HCT116 (cell line): ENCODE measurements around the gene FOXN3. TPM values are rescaled to one million over a fixed set of nuclear protein-coding genes. Genes with fewer than 3 reads are reported as not detected.

Experiments
- ATAC-seq: fragments of 200-7000 bp; cut with Tn5 transposase; 2 replicates; pipeline ENCODE4 v1.9.1; 2020; ENCODE audit warnings: mild to moderate bottlenecking, moderate library complexity
- BruUV-seq: library from RNA; stranded (reverse); fragments of 400-500 nt; replicated peaks from 2 replicates; lab custom pipeline; 2021; lab: Mats Ljungman, UMichigan
- CTCF ChIA-PET: fragments of 300-600 bp; sonication (Branson Sonifier 250); formaldehyde crosslinking; loops from one replicate; lab custom pipeline; 2021; ENCODE audit warnings: antibody characterized with exemption; lab: Charles Lee
- POLR2A ChIA-PET: fragments of 300-600, 350-600 bp; sonication (Branson Sonifier 250); formaldehyde crosslinking; loops from one replicate; lab custom pipeline; 2021; ENCODE audit warnings: antibody characterized with exemption; lab: Charles Lee
- RAD21 ChIA-PET, 2 experiments: fragments of 300-600 bp; sonication (Branson Sonifier 250); formaldehyde crosslinking; loops; one replicate each; lab custom pipeline; 2023; ENCODE audit warnings: low total read pairs in 2 of 2; ENCODE audit not compliant: uncharacterized antibody in 2 of 2, unreplicated experiment in 2 of 2, low non-redundant PET in 1 of 2; lab: Charles Lee
- DNase-seq: peaks from one replicate; pipeline ENCODE4 v3.0.0-alpha.2; 2010; ENCODE audit warnings: low read depth, low spot score
- H2AFZ ChIP-seq: fragments of 200-600 bp; shearing (Covaris generic), sonication (generic); 2 replicates; pipeline ENCODE4 v1.6.1; 2017; ENCODE audit warnings: low read depth, mixed run types, mixed read lengths, antibody characterized with exemption, low read length; ENCODE audit not compliant: poor library complexity, severe bottlenecking
- H3K27ac ChIP-seq: 2 replicates; pipeline ENCODE4 v1.5.1; 2012; ENCODE audit warnings: low read depth, low read length
- H3K27me3 ChIP-seq: fragments of 200-600 bp; sonication (generic); 2 replicates; pipeline ENCODE4 v1.6.1; 2016; ENCODE audit warnings: mixed run types, low read length, mixed read lengths; ENCODE audit not compliant: insufficient read depth
- H3K36me3 ChIP-seq, 2 experiments: fragments of 200-500 bp in 1 of 2; fragments of 200-600 bp in 1 of 2; sonication (Bioruptor generic) in 1 of 2; sonication (generic) in 1 of 2; 2 replicates each; pipeline versions ENCODE4 v1.5.1 to v1.6.1; 2014 to 2016; ENCODE audit warnings: low read length in 2 of 2, inconsistent platforms in 1 of 2, mixed read lengths in 1 of 2, mixed run types in 1 of 2; ENCODE audit not compliant: insufficient read depth in 2 of 2, control insufficient read depth in 1 of 2
- H3K4me1 ChIP-seq, 2 experiments: fragments of 200-600 bp in 1 of 2; sonication (generic) in 1 of 2; 2 replicates each; pipeline versions ENCODE4 v1.5.1 to v1.6.1; 2012 to 2017; ENCODE audit warnings: low read length in 2 of 2, inconsistent platforms in 1 of 2, mild to moderate bottlenecking in 1 of 2, mixed read lengths in 1 of 2, mixed run types in 1 of 2, moderate library complexity in 1 of 2; ENCODE audit not compliant: insufficient read depth in 2 of 2, control insufficient read depth in 1 of 2
- H3K4me2 ChIP-seq: fragments of 200-600 bp; sonication (generic); 2 replicates; pipeline ENCODE4 v1.6.1; 2017; ENCODE audit warnings: mixed run types, low read length, mixed read lengths
- H3K4me3 ChIP-seq, 2 experiments: fragments of 200-600 bp in 1 of 2; sonication (generic) in 1 of 2; replicated peaks in 1 of 2; 2 replicates each; pipeline ENCODE4 v1.5.1; 2011 to 2016; ENCODE audit warnings: low read length in 2 of 2, control low read depth in 1 of 2, low read depth in 1 of 2, mild to moderate bottlenecking in 1 of 2, mixed read lengths in 1 of 2, mixed run types in 1 of 2
- H3K79me2 ChIP-seq: fragments of 200-600 bp; sonication (generic); 2 replicates; pipeline ENCODE4 v1.6.1; 2017; ENCODE audit warnings: mild to moderate bottlenecking, mixed run types, low read length, moderate library complexity, mixed read lengths; ENCODE audit not compliant: insufficient read depth
- H3K9ac ChIP-seq: fragments of 200-600 bp; sonication (generic); 2 replicates; pipeline ENCODE4 v1.6.1; 2016; ENCODE audit warnings: low read length, mixed read lengths
- H3K9me2 ChIP-seq: fragments of 200-600 bp; sonication (generic), shearing (Covaris generic); 2 replicates; pipeline ENCODE4 v1.6.1; 2017; ENCODE audit warnings: mixed run types, mild to moderate bottlenecking, moderate library complexity; ENCODE audit not compliant: insufficient read depth
- H3K9me3 ChIP-seq, 2 experiments: fragments of 200-500 bp in 1 of 2; fragments of 200-600 bp in 1 of 2; sonication (Bioruptor generic) in 1 of 2; sonication (generic) in 1 of 2; 2 replicates each; pipeline ENCODE4 v1.6.1; 2014 to 2017; ENCODE audit warnings: low read length in 2 of 2, mixed read lengths in 2 of 2, inconsistent platforms in 1 of 2, low read depth in 1 of 2, mild to moderate bottlenecking in 1 of 2, mixed run types in 1 of 2, moderate library complexity in 1 of 2; ENCODE audit not compliant: control insufficient read depth in 1 of 2, insufficient read depth in 1 of 2
- H4K20me1 ChIP-seq: fragments of 200-600 bp; sonication (generic), shearing (Covaris generic); 2 replicates; pipeline ENCODE4 v1.6.1; 2017; ENCODE audit warnings: mixed run types, mild to moderate bottlenecking, moderate library complexity; ENCODE audit not compliant: insufficient read depth
- ATF3 ChIP-seq: IDR thresholded peaks from 2 replicates; pipeline ENCODE4 v1.6.1; 2012
- CEBPB ChIP-seq: IDR thresholded peaks from 2 replicates; pipeline ENCODE4 v1.6.1; 2012; ENCODE audit warnings: low read depth
- POLR2AphosphoS5 ChIP-seq: IDR thresholded peaks from 2 replicates; pipeline ENCODE4 v1.6.1; 2011; ENCODE audit warnings: mild to moderate bottlenecking, low read depth, low read length, moderate library complexity
- intact Hi-C: fragments of 100-400 bp; cut with micrococcal nuclease; formaldehyde crosslinking; loops from 2 replicates; pipeline ENCODE4 v1.10.0; 2022
- total RNA-seq: library from RNA; stranded (reverse); gene quantifications from one replicate; pipeline ENCODE4 v1.2.1, GENCODE V29; 2021; ENCODE audit not compliant: unreplicated experiment

The FOXN3 gene
- total RNA-seq, 1 experiment from 2014 or later = 20.0 TPM

- Histone ChIP-seq H3K27me3 (no peaks in the 10 kb centered on the region), H3K9ac (no peak overlapping the region), H3K9me3 (peaks cover 0 to 6% of the 10 kb centered on the region in 2 experiments; a peak in 1 of 4 replicates), H3K27ac (no peak overlapping the region), H3K4me1 (no peaks in the 10 kb centered on the region), H3K4me2 (no peak overlapping the region), H3K9me2 (no peaks in the 10 kb centered on the region), H3K4me3 (no peak overlapping the region), H3K79me2 (no peaks in the 10 kb centered on the region), H3K36me3 (no peaks in the 10 kb centered on the region), H2AFZ (no peak overlapping the region), H4K20me1 (no peaks in the 10 kb centered on the region)
- TF ChIP-seq CEBPB = no peak
- no peak for TF ChIP-seq ATF3
- BruUV-seq = no TSS peak
- no peak for ATAC-seq
- no peak for DNase-seq
- ChIA-PET POLR2A (no interaction called here), RAD21 (interaction anchor here in 1 of 2 experiments (0.6 kb wide), 1 partner anchor 274 kb away, joined by 3 read pairs; no protein-coding TSS in a partner anchor), CTCF (no interaction called here)
- intact Hi-C loops = no loop called here
Measured at GRCh38 chr14:89320381-89321000, 96.5 kb downstream of the FOXN3 start.

DNA sequence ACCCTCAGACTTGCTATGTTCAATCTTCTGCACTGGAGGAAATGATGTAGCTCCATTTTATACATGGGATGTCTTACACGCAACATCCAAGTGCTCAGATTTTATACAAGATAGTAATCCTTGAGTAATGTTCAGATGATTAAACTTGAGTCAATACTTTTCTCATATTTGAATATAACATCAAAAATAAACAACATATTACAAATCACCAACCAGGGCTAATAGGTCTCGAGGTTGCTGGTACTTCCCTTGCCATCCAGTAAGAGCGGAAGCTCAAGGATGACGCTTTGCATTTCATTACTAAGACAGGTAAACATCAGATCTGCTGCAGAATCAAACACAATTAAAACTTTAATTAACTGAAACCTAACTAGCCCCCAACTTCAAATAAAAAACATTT, 97.3 kb downstream of the FOXN3 start:
- ChIA-PET POLR2A (no interaction called here), RAD21 (no interaction called here)
- TF ChIP-seq POLR2AphosphoS5 = no peak

More for the DNA sequence above, 97.3 kb downstream of the FOXN3 start:
- Histone ChIP-seq H3K9me3 (peaks cover 0 to 6% of the 10 kb centered on the region in 2 experiments; a peak in 1 of 4 replicates), H3K4me2 (no peak overlapping the region), H3K27ac (no peak overlapping the region), H3K27me3 (no peaks in the 10 kb centered on the region), H3K9ac (no peak overlapping the region), H3K4me1 (no peaks in the 10 kb centered on the region), H2AFZ (no peak overlapping the region), H3K9me2 (no peaks in the 10 kb centered on the region), H4K20me1 (no peaks in the 10 kb centered on the region), H3K36me3 (no peaks in the 10 kb centered on the region), H3K4me3 (no peak overlapping the region), H3K79me2 (no peaks in the 10 kb centered on the region)
- CTCF ChIA-PET = no interaction called here
- ATAC-seq (no peak), DNase-seq (no peak)
- intact Hi-C loops = no loop called here
- no TSS peak for BruUV-seq
